ENCODE results near the gene CSF3R. TPM values are rescaled to one million over a fixed set of nuclear protein-coding genes. Genes with fewer than 3 reads are reported as not detected.
"Not testable (repeated sequence)": the region's sequence is repeated elsewhere in the genome, so short reads cannot be mapped to it uniquely, and the experiment has no call there.

Gene CSF3R
- total RNA-seq, 2 donors from 2014 or later: 8.3 to 10.0 TPM

DNA sequence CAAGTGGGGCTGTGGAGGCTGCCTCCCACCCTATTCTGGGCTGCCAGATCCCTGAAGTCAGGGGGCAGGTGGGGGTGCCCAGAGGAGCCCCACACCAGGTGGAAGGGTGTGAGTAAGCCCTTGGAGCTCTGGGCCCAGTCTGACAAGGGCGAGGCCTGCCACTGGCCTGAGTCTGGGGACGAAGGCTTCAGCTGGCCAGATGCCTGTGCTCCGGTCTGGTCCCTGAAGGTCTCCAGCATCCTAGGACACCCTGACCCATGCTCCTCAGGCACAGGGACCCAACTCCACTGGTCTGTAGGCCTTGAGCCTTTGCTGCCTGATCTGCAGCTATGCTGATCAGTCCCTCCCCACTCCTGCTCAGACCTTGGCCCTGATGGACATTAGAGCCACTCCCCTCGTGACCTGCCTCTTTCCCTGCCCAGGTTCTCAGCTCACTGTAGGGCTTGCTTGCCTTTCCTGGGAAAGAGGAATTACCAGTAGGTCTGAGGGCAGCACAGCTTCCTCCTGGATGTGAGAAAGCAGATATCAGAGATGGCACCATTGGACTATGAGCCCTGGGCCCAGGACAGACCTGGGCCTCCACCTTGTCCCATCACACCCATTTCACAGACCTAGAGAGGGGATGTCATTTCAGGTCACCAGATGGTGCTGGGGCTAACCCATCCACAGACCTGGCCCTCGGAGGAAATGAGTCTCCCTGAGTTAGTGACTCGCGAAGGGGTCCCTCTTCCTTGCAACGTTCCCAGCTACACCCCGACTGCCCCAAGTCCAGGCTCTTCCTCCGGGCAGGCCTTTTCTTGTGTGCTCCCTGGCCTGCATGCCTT, 32.8 kb upstream of the CSF3R start:
- DNase-seq: no peak
- intact Hi-C loops (cut with DNase I): no loop called here
- ATAC-seq: no peak

DNA sequence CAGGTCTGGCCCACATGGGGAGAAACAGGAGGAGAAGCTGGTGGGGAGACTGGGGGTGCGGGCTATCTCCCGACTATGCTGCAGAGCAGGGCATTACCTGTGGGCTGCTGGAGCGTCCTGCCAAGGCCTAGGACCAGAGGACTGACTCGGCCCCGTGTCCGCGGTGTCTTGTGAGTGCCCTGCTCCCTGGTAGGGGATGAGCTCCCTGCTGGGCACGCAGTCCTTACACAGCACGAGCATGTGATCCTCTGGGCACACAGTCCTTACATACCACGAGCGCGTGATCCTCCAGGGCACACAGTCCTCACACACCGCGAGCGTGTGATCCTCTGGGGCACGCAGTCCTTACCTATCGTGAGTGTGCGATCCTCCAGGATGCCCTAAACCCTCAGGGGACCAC, 31.8 kb upstream of the CSF3R start:
- no peak for ATAC-seq
- DNase-seq: no peak
- intact Hi-C loops (cut with DNase I): no loop called here

DNA sequence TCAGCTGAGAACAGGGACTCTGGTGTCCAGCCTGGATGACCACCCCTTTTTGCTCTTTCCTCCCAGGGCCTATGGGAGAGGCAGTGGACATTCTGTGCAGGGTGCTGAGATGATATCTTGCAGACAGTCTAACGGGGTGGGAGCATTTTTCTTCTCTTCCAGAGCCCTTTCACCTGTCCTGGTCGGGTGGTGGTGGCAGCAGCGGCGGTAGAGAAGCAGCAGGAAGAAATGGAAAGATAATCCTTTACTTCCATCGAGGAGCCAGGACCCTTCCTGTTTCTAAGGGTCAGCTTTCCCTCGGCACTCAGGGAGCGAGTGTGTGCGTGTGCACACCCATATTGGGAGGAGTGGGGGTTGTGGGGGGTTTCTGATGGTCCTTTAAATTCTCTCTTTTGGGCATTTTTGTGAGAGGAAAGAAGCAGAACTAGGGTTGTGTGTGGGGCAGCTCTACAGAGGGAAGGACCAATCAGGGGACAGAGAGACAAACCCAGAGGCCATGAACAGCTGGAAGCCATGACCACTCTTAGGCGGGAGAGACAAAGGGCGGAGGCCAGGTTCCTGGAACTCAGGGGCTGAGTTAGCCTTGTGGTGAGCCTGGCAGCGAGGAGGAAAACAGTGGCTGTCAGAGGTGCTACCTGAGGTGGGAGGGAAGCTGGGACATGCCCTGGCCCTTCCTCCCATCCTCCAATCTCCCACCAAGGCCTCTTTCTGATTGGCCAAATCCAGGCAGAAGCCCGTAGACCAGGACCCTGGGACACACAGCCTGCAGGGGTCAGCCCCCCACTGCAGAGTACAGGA, 31.2 kb upstream of the CSF3R start:
- ATAC-seq (no peak), DNase-seq (no peak)
- intact Hi-C loops (cut with DNase I): no loop called here

DNA sequence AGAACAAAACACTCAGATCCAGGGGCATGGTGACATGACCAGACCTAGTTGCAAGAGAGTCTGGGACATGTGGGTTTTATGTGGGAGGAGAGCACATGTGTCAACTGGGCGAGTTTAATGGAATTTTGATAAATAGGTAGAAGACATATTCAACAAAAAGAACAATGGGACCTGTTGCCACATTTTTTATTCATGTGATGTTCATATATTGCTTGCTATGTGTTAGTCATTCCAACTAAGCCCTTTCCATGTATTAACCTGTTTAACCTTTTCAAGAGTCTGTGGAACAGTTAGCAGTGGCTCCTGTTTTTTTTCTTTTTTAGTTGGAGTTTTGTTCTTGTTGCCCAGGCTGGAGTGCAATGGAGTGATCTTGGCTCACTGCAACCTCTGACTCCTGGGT, 30.1 kb upstream of the CSF3R start:
- ATAC-seq (no peak), DNase-seq (no peak)
- intact Hi-C loops (cut with DNase I): no loop called here

- intact Hi-C loops (cut with DNase I): no loop called here
- DNase-seq (no peak), ATAC-seq (no peak)
Measured at GRCh38 chr1:36511804-36512798, 29.4 kb upstream of the CSF3R start.

DNA sequence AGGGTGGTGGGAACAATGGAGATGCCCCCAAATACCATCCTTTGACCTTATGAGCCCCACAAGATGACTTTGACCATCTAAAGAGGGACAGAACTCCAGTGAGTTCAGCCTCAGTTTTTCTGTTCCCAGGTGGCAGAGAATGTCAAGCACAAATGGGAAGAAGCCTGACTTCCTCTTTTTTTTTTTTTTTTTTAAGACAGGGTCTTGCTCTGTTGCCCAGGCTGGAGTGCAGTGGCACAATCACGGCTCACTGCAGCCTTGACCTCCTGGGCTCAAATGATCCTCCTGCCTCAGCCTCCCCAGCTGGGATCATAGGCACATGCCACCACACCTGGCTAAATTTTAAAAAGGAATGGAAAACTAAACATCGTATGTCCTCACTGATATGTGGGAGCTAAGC, 28.5 kb upstream of the CSF3R start:
- intact Hi-C loops (cut with DNase I); ATAC-seq; DNase-seq: not testable (repeated sequence)

- intact Hi-C loops (cut with DNase I): no loop called here
Measured at GRCh38 chr1:36510418-36510817, 27.7 kb upstream of the CSF3R start.

DNA sequence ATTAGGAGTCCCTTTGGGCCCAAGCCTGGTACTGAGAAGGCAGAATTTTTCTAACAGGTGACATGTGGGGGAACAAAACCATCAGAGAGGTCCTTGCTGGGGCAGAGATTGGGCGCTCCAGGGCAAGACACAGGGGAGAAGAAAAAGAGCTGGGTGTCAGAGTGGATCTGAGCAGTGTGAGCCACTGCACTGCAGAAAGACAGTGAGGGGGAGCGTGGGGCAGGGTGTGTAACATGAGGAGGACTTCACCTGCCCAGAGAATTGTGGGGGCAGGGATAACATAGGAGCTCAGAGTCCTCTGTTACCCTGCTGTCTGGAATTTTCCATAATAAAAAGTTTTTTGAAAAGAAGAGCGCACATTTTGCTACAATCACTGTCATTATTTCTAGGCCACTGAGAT, 25.5 kb upstream of the CSF3R start:
- intact Hi-C loops (cut with DNase I): no loop called here
- ATAC-seq (no peak), DNase-seq (no peak)

More at GRCh38 chr1:36510418-36510817, 27.7 kb upstream of the CSF3R start:
- no peak for ATAC-seq
- no peak for DNase-seq

GRCh38 chr1:36506276-36506920, 23.7 kb upstream of the CSF3R start:
- ATAC-seq: no peak
- intact Hi-C loops (cut with DNase I): no loop called here
- DNase-seq: no peak

- intact Hi-C loops (cut with DNase I): no loop called here
- ATAC-seq (no peak), DNase-seq (no peak)
Measured at GRCh38 chr1:36503733-36504132, 21.0 kb upstream of the CSF3R start.

DNA sequence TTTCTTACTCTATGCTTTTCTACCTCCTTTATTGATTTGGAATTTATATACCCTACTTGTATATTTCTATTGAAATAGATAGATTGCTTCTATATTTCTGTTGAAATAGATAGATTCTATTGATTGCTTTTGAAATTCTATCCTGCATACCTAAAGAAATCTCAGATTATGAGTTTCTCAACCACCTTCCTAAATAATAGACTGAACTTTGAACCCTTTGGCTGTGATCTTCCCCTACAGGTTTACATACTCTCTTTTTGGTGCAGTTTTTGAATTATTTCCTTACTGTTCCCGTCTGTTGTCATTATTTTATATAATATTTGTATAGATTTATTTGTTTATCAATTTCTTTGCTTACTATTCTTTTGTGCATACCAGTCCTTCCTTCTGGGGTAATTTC, 20.4 kb upstream of the CSF3R start:
- intact Hi-C loops (cut with DNase I): no loop called here
- DNase-seq: no peak
- ATAC-seq: no peak

GRCh38 chr1:36502616-36503015, 19.9 kb upstream of the CSF3R start:
- intact Hi-C loops (cut with DNase I): no loop called here
- ATAC-seq (no peak), DNase-seq (no peak)

DNA sequence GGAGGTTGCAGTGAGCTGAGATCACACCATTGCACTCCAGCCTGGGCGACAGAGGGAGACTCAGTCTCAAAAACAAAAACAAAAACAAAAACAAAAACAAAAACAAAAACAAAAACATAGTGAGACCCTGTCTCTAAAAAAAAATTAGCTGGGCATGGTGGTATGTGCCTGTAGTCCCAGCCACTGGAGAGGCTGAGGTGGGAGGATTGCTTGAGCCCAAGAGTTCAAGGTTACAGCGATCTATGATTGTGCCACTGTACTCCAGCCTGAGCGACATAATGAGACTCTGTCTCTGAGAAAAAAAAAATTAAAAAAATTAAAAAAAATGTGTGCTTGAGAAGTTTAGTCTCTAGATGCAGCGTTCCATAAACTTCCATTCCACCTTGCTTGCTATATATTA, 19.2 kb upstream of the CSF3R start:
- intact Hi-C loops (cut with DNase I); DNase-seq; ATAC-seq: not testable (repeated sequence)

- intact Hi-C loops (cut with DNase I): no loop called here
- no peak for ATAC-seq
- DNase-seq: no peak
Measured at GRCh38 chr1:36497207-36497606, 14.5 kb upstream of the CSF3R start.

- intact Hi-C loops (cut with DNase I): no loop called here
- ATAC-seq (no peak), DNase-seq (no peak)
Measured at GRCh38 chr1:36494971-36495370, 12.3 kb upstream of the CSF3R start.

GRCh38 chr1:36493524-36493923, 10.8 kb upstream of the CSF3R start:
- DNase-seq (no peak), ATAC-seq (no peak)
- intact Hi-C loops (cut with DNase I): no loop called here

DNA sequence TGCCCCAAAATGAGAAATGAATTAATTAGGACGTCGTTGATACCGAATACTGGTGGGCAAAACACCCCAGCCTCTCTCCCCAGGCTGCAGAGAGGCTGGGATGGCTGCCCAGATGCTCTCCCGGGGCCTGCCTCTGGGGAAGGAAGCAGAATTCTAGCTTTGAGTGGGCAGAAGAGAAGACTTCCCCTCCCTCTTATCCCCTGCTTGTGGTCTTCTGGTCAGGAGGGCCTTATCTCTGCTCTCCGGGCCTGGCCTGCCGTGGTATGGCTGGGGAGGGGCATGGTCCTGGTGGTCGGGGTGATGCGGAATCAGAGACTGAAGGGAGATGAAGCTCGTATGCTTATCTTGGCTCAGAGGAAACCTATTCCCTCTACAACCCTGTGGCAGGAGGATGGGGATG, 9.8 kb upstream of the CSF3R start:
- ATAC-seq (no peak), DNase-seq (no peak)
- intact Hi-C loops (cut with DNase I): no loop called here

GRCh38 chr1:36489258-36490051, 6.7 kb upstream of the CSF3R start:
- DNase-seq; ATAC-seq; intact Hi-C loops (cut with DNase I): not testable (repeated sequence)

All from left cardiac atrium (tissue), 4 donors.